Neural crest cell (in vitro differentiated cells): ENCODE data around the gene TMEM209. TPM values are rescaled to one million over a fixed set of nuclear protein-coding genes. Genes with fewer than 3 reads are reported as not detected.
A peak's percentile ranks its signal among the peaks of the same experiment; 100 is the strongest.

Experiments used
- DNase-seq: peaks from one replicate; pipeline ENCODE4 v3.0.0; 2021; ENCODE audit warnings: low read depth, mixed read lengths, low spot score
- H3K27ac Mint-ChIP-seq: one replicate; pipeline ENCODE4 v1.8.0; 2021; ENCODE audit warnings: mild to moderate bottlenecking, mixed read lengths; ENCODE audit not compliant: unreplicated experiment
- H3K27me3 Mint-ChIP-seq: 2 replicates; pipeline ENCODE4 v1.8.0; 2021; ENCODE audit warnings: low read depth, mild to moderate bottlenecking, mixed read lengths
- H3K36me3 Mint-ChIP-seq: 2 replicates; pipeline ENCODE4 v1.8.0; 2021; ENCODE audit warnings: low read depth, mild to moderate bottlenecking, mixed read lengths
- H3K4me1 Mint-ChIP-seq: 2 replicates; pipeline ENCODE4 v1.8.0; 2021; ENCODE audit warnings: mixed read lengths
- H3K4me3 Mint-ChIP-seq: one replicate; pipeline ENCODE4 v1.8.0; 2021; ENCODE audit warnings: mild to moderate bottlenecking, mixed read lengths
- H3K9me3 Mint-ChIP-seq: 2 replicates; pipeline ENCODE4 v1.8.0; 2021; ENCODE audit warnings: mixed read lengths
- total RNA-seq: library from RNA; stranded (reverse); gene quantifications from 2 replicates; pipeline ENCODE4 v1.2.1, GENCODE V29; 2021
- TF ChIP-seq, protein P1 (sequence below): fragments of 200-600 bp; sonication (generic); conservative IDR thresholded peaks from 2 replicates; pipeline ENCODE4 v1.5.0; 2021; ENCODE audit warnings: antibody characterized with exemption, mild to moderate bottlenecking

TMEM209 gene
- total RNA-seq, 1 donor from 2014 or later: 43.6 TPM

- peaks cover 32% of the 10 kb centered on the region for H3K36me3 Mint-ChIP-seq
- peak overlapping the region; percentile 73 for H3K4me3 Mint-ChIP-seq
- no peak for DNase-seq
Observed at GRCh38 chr7:130201796-130202195, 3.4 kb downstream of the TMEM209 start.

DNA sequence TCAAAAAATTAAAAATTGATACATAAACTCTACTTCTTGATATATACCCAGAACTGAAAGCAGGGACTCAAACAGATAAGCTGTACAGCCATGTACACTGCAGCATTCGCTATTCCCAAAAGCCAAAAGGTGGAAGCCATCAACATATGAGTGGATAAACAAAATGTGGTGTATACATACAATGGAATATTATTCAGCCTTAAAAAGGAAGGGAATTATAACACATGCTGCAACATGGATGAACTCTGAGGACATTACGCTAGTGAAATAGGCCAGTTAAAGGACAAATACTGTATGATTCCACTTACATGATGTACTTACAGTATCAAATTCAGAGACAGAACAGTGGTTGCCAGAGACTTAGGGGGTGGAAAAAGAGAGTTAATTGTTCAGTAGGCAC is 8.1 kb downstream of the TMEM209 start:
- DNase-seq: no peak
- Mint-ChIP-seq H3K4me3 (no peak overlapping the region), H3K27me3 (no peaks in the 10 kb centered on the region), H3K9me3 (no peaks in the 10 kb centered on the region), H3K27ac (no peak overlapping the region), H3K36me3 (peaks cover 24% of the 10 kb centered on the region), H3K4me1 (peaks cover 5% of the 10 kb centered on the region)
- TF ChIP-seq, protein P1, sequence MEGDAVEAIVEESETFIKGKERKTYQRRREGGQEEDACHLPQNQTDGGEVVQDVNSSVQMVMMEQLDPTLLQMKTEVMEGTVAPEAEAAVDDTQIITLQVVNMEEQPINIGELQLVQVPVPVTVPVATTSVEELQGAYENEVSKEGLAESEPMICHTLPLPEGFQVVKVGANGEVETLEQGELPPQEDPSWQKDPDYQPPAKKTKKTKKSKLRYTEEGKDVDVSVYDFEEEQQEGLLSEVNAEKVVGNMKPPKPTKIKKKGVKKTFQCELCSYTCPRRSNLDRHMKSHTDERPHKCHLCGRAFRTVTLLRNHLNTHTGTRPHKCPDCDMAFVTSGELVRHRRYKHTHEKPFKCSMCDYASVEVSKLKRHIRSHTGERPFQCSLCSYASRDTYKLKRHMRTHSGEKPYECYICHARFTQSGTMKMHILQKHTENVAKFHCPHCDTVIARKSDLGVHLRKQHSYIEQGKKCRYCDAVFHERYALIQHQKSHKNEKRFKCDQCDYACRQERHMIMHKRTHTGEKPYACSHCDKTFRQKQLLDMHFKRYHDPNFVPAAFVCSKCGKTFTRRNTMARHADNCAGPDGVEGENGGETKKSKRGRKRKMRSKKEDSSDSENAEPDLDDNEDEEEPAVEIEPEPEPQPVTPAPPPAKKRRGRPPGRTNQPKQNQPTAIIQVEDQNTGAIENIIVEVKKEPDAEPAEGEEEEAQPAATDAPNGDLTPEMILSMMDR: no peak

More at GRCh38 chr7:130201796-130202195, 3.4 kb downstream of the TMEM209 start:
- peaks cover 25% of the 10 kb centered on the region for H3K4me1 Mint-ChIP-seq
- TF ChIP-seq, protein P1: no peak
- H3K9me3 Mint-ChIP-seq: no peaks in the 10 kb centered on the region
- no peak overlapping the region for H3K27ac Mint-ChIP-seq
- no peaks in the 10 kb centered on the region for H3K27me3 Mint-ChIP-seq

DNA sequence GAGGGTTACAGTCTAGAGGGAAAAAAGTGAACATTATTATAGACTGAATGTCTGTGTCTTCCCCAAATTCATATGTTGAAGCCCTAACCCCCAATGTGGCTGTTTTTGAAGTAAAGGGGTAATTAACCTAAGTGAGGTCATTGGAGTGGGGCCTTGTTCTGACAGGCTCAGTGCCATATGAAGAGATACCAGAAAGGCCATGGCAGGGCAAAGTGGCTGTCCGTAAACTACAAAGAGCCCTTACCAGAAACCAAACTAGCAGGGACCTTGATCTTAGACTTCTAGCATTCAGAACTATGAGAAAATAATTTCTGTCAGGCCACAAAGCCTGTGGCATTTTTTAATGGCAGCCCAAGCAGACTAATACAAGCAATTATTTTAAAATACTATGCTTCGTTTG is 8.7 kb downstream of the TMEM209 start:
- Mint-ChIP-seq H3K27me3 (no peaks in the 10 kb centered on the region), H3K4me1 (peaks cover under 1% of the 10 kb centered on the region), H3K4me3 (no peak overlapping the region), H3K36me3 (peaks cover 20% of the 10 kb centered on the region), H3K9me3 (no peaks in the 10 kb centered on the region), H3K27ac (no peak overlapping the region)
- TF ChIP-seq, protein P1: no peak
- no peak for DNase-seq

GRCh38 chr7:130195396-130195795 is 9.8 kb downstream of the TMEM209 start:
- peaks cover 15% of the 10 kb centered on the region for H3K36me3 Mint-ChIP-seq
- H3K27ac Mint-ChIP-seq: no peak overlapping the region
- no peak for DNase-seq
- no peak overlapping the region for H3K4me3 Mint-ChIP-seq
- H3K9me3 Mint-ChIP-seq: no peaks in the 10 kb centered on the region
- no peaks in the 10 kb centered on the region for H3K27me3 Mint-ChIP-seq
- TF ChIP-seq, protein P1: no peak
- no peaks in the 10 kb centered on the region for H3K4me1 Mint-ChIP-seq

DNA sequence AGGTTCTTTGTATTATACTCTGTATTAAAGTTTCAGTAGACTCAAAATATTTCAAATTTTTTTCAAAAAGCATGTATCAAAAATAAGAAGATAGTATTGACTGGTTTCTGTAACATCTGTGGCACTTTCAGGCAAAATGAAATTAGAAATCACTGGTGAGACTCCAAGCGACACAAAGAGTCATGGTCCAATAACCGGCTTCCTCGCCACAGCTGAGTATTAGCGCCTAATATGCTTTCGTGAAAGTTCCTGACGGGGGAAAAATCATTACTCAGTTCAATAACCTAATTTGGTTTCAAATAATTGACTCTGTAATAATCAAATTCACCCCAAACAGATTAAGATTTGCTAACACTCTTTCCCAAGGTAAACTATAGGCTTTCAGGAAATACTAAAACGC is 13.4 kb downstream of the TMEM209 start:
- peaks cover 9% of the 10 kb centered on the region for H3K36me3 Mint-ChIP-seq
- H3K27me3 Mint-ChIP-seq: no peaks in the 10 kb centered on the region
- H3K4me3 Mint-ChIP-seq: no peak overlapping the region
- H3K4me1 Mint-ChIP-seq: no peaks in the 10 kb centered on the region
- H3K27ac Mint-ChIP-seq: no peak overlapping the region
- no peaks in the 10 kb centered on the region for H3K9me3 Mint-ChIP-seq
- no peak for DNase-seq
- TF ChIP-seq, protein P1: no peak

GRCh38 chr7:130189343-130189742 is 15.9 kb downstream of the TMEM209 start:
- Mint-ChIP-seq H3K36me3 (peaks cover 6% of the 10 kb centered on the region), H3K4me3 (no peak overlapping the region), H3K4me1 (no peaks in the 10 kb centered on the region), H3K27me3 (no peaks in the 10 kb centered on the region), H3K27ac (no peak overlapping the region), H3K9me3 (no peaks in the 10 kb centered on the region)
- DNase-seq: no peak
- TF ChIP-seq, protein P1: no peak
